Kidney epithelial cell (primary cell): ENCODE results near the gene CAPN9. TPM values are rescaled to one million over a fixed set of nuclear protein-coding genes. Genes with fewer than 3 reads are reported as not detected.

Experiments used
- DNase-seq: peaks from one replicate; pipeline ENCODE4 v3.0.0-alpha.2; 2010; ENCODE audit warnings: low read depth
- H3K27me3 ChIP-seq: 2 replicates; pipeline ENCODE4 v1.6.0; 2011; ENCODE audit warnings: low read length; ENCODE audit not compliant: control insufficient read depth, insufficient read depth
- H3K36me3 ChIP-seq: 2 replicates; pipeline ENCODE4 v1.5.1; 2011; ENCODE audit warnings: low read length; ENCODE audit not compliant: control insufficient read depth, insufficient read depth
- H3K4me3 ChIP-seq: 2 replicates; pipeline ENCODE4 v1.5.1; 2011; ENCODE audit warnings: low read depth, mild to moderate bottlenecking, control low read depth, low read length
- CTCF ChIP-seq: IDR thresholded peaks from 2 replicates; pipeline ENCODE4 v1.5.1; 2011; ENCODE audit warnings: mild to moderate bottlenecking, moderate library complexity, low read length, control low read depth, inconsistent platforms; ENCODE audit not compliant: insufficient read depth, poor library complexity, severe bottlenecking
- total RNA-seq: library from RNA; depleted of rRNA; stranded (reverse); fragments of >200 nt; gene quantifications from 2 replicates; pipeline ENCODE4 v1.2.3, GENCODE V29; 2015

The CAPN9 gene
- total RNA-seq, 1 donor from 2014 or later, result 0.04 TPM

GRCh38 chr1:230709619-230710542, 37.3 kb upstream of the CAPN9 start:
- H3K27me3 ChIP-seq, result no peaks in the 10 kb centered on the region
- TF ChIP-seq CTCF, result no peak
- no peak overlapping the region for H3K4me3 ChIP-seq
- DNase-seq, result no peak
- no peaks in the 10 kb centered on the region for H3K36me3 ChIP-seq

GRCh38 chr1:230710543-230710904, 36.7 kb upstream of the CAPN9 start:
- TF ChIP-seq CTCF, result no peak
- Histone ChIP-seq H3K36me3 (no peaks in the 10 kb centered on the region), H3K4me3 (no peak overlapping the region), H3K27me3 (no peaks in the 10 kb centered on the region)
- no peak for DNase-seq

GRCh38 chr1:230711245-230711644, 35.9 kb upstream of the CAPN9 start:
- Histone ChIP-seq H3K36me3 (no peaks in the 10 kb centered on the region), H3K4me3 (no peak overlapping the region), H3K27me3 (no peaks in the 10 kb centered on the region)
- DNase-seq, result no peak
- TF ChIP-seq CTCF, result no peak

- Histone ChIP-seq H3K27me3 (no peaks in the 10 kb centered on the region), H3K36me3 (no peaks in the 10 kb centered on the region), H3K4me3 (no peak overlapping the region)
- DNase-seq, result no peak
- TF ChIP-seq CTCF, result no peak
Observed at GRCh38 chr1:230712470-230712942, 34.7 kb upstream of the CAPN9 start.

GRCh38 chr1:230713138-230713537, 34.0 kb upstream of the CAPN9 start:
- H3K36me3 ChIP-seq, result no peaks in the 10 kb centered on the region
- DNase-seq, result no peak
- TF ChIP-seq CTCF, result no peak
- no peak overlapping the region for H3K4me3 ChIP-seq
- H3K27me3 ChIP-seq, result no peaks in the 10 kb centered on the region
